Measurements from ENCODE around the gene PCNT. TPM values are rescaled to one million over a fixed set of nuclear protein-coding genes. Genes with fewer than 3 reads are reported as not detected.

Gene PCNT
- total and polyA plus RNA-seq, 2 donors (not counting 1 experiment from before 2014, with no cell fraction given) = 20.3 to 58.1 TPM

- no peak overlapping the region for H3K27ac Mint-ChIP-seq
- no peak overlapping the region for H3K27ac ChIP-seq (ENCODE audit: low read length in 2 of 2)
- 98% methylated on average over 5 of the region's 6 CpGs for WGBS (ENCODE audit: insufficient coverage)
These were observed 165.3 kb downstream of the PCNT start for GRCh38 chr21:46489162-46489663.

DNA sequence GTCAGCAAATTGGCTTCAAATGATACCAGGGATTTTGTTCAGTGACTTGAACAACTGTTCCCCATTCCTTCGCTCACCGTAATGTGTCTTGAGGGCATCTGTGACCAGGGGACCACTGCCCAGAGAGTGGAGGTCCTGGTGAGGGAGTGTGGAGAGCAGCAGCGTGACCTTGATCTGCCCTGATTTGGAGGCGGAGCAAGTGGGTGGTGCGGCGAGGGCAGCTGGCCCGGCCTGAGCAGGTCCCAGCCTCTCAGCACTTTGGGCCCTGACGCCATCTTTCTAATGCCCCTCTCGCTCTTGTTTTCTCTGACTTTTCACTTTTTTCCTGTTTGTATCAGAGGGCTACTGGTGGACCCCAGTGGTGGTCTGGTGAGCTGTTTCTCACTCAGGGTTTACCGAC lies 165.8 kb downstream of the PCNT start:
- peaks cover 0 to 6% (median 0%) of the 10 kb centered on the region in 3 donors for H3K9me3 ChIP-seq (ENCODE audit: control extremely low read depth in 1 of 3, control insufficient read depth in 2 of 3, insufficient read depth in 1 of 3, low read length in 2 of 3)
- DNase-seq (no peak), ATAC-seq (ENCODE audit: low read depth) (no peak)
- H4K20me1 ChIP-seq (ENCODE audit: control insufficient read depth, insufficient read depth, low read length, poor library complexity, severe bottlenecking) = no peaks in the 10 kb centered on the region
- H3K4me3 ChIP-seq (ENCODE audit: control extremely low read depth in 1 of 5, extremely low read depth in 1 of 5, insufficient read depth in 1 of 5, low read depth in 2 of 5, low read length in 4 of 5) = no peak overlapping the region
- no peaks in the 10 kb centered on the region for H3K79me2 ChIP-seq (ENCODE audit: control insufficient read depth, insufficient read depth, low read length)
- intact Hi-C loops (cut with micrococcal nuclease) = no loop called here
- H3K9ac ChIP-seq (ENCODE audit: low read length) = no peak overlapping the region
- Mint-ChIP-seq H3K4me3 (no peak overlapping the region), H3K27me3 (no peaks in the 10 kb centered on the region), H3K9me3 (ENCODE audit: insufficient read depth) (no peaks in the 10 kb centered on the region), H3K4me1 (no peaks in the 10 kb centered on the region), H3K27ac (no peak overlapping the region)
- H3K27me3 ChIP-seq (replicated peaks in 1 of 4; ENCODE audit: control extremely low read depth in 1 of 4, control insufficient read depth in 3 of 4, insufficient read depth in 4 of 4, low read length in 3 of 4) = no peaks in the 10 kb centered on the region
- no peaks in the 10 kb centered on the region for H3K4me1 ChIP-seq (ENCODE audit: control insufficient read depth in 2 of 2, insufficient read depth in 2 of 2, low read length in 2 of 2)
- peaks cover 1 to 40% of the 10 kb centered on the region in 2 experiments for H3K36me3 ChIP-seq (replicated peaks in 1 of 2; ENCODE audit: control extremely low read depth in 1 of 2, control insufficient read depth in 1 of 2, extremely low read depth in 1 of 2, insufficient read depth in 2 of 2, low read length in 1 of 2)
- no peak overlapping the region for H3K27ac ChIP-seq (ENCODE audit: low read length in 2 of 2)
- H3K4me2 ChIP-seq (replicated peaks; ENCODE audit: low read depth, low read length, poor library complexity, severe bottlenecking) = no peak overlapping the region
- H2AFZ ChIP-seq (ENCODE audit: insufficient read depth, low read depth, low read length, poor library complexity, severe bottlenecking) = no peak overlapping the region
- POLR2A ChIA-PET = no interaction called here
- CTCF ChIA-PET = no interaction called here
- TF ChIP-seq, protein P1, sequence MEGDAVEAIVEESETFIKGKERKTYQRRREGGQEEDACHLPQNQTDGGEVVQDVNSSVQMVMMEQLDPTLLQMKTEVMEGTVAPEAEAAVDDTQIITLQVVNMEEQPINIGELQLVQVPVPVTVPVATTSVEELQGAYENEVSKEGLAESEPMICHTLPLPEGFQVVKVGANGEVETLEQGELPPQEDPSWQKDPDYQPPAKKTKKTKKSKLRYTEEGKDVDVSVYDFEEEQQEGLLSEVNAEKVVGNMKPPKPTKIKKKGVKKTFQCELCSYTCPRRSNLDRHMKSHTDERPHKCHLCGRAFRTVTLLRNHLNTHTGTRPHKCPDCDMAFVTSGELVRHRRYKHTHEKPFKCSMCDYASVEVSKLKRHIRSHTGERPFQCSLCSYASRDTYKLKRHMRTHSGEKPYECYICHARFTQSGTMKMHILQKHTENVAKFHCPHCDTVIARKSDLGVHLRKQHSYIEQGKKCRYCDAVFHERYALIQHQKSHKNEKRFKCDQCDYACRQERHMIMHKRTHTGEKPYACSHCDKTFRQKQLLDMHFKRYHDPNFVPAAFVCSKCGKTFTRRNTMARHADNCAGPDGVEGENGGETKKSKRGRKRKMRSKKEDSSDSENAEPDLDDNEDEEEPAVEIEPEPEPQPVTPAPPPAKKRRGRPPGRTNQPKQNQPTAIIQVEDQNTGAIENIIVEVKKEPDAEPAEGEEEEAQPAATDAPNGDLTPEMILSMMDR (IDR thresholded peaks at IDR 0.05) = no peak
- no peak for TF ChIP-seq EZH2 (IDR thresholded peaks at IDR 0.05; ENCODE audit: borderline replicate concordance, insufficient read depth, low read depth, low read length, poor library complexity, severe bottlenecking)
- WGBS (ENCODE audit: insufficient coverage) = over 99% methylated on average over 10 of the region's 10 CpGs

More at GRCh38 chr21:46489162-46489663, 165.3 kb downstream of the PCNT start:
- ATAC-seq (ENCODE audit: low read depth) = no peak
- Histone ChIP-seq H3K27me3 (replicated peaks in 1 of 4; ENCODE audit: control extremely low read depth in 1 of 4, control insufficient read depth in 3 of 4, insufficient read depth in 4 of 4, low read length in 3 of 4) (no peaks in the 10 kb centered on the region), H3K36me3 (replicated peaks in 1 of 2; ENCODE audit: control extremely low read depth in 1 of 2, control insufficient read depth in 1 of 2, extremely low read depth in 1 of 2, insufficient read depth in 2 of 2, low read length in 1 of 2) (peaks cover 1 to 40% of the 10 kb centered on the region in 2 experiments), H3K4me2 (replicated peaks; ENCODE audit: low read depth, low read length, poor library complexity, severe bottlenecking) (no peak overlapping the region), H2AFZ (ENCODE audit: insufficient read depth, low read depth, low read length, poor library complexity, severe bottlenecking) (no peak overlapping the region), H3K9me3 (ENCODE audit: control extremely low read depth in 1 of 3, control insufficient read depth in 2 of 3, insufficient read depth in 1 of 3, low read length in 2 of 3) (peaks cover 0 to 6% (median 0%) of the 10 kb centered on the region in 3 donors), H3K79me2 (ENCODE audit: control insufficient read depth, insufficient read depth, low read length) (no peaks in the 10 kb centered on the region), H3K9ac (ENCODE audit: low read length) (no peak overlapping the region), H3K4me3 (ENCODE audit: control extremely low read depth in 1 of 5, extremely low read depth in 1 of 5, insufficient read depth in 1 of 5, low read depth in 2 of 5, low read length in 4 of 5) (no peak overlapping the region), H3K4me1 (ENCODE audit: control insufficient read depth in 2 of 2, insufficient read depth in 2 of 2, low read length in 2 of 2) (no peaks in the 10 kb centered on the region), H4K20me1 (ENCODE audit: control insufficient read depth, insufficient read depth, low read length, poor library complexity, severe bottlenecking) (no peaks in the 10 kb centered on the region)
- H3K4me1 Mint-ChIP-seq = no peaks in the 10 kb centered on the region
- intact Hi-C loops (cut with micrococcal nuclease) = no loop called here
- no peaks in the 10 kb centered on the region for H3K9me3 Mint-ChIP-seq (ENCODE audit: insufficient read depth)
- no peaks in the 10 kb centered on the region for H3K27me3 Mint-ChIP-seq
- no peak for DNase-seq
- POLR2A ChIA-PET = no interaction called here
- H3K4me3 Mint-ChIP-seq = no peak overlapping the region
- TF ChIP-seq, protein P1 (IDR thresholded peaks at IDR 0.05) = no peak
- TF ChIP-seq EZH2 (IDR thresholded peaks at IDR 0.05; ENCODE audit: borderline replicate concordance, insufficient read depth, low read depth, low read length, poor library complexity, severe bottlenecking) = no peak
- CTCF ChIA-PET = no interaction called here

Measured in B cell (primary cell).